DMS 273 (cell line): ENCODE results near the gene ARL5C.

Experiments used
- DNase-seq: peaks from one replicate; lab custom pipeline; 2025; ENCODE audit not compliant: unreplicated experiment; lab: John Stamatoyannopoulos, UW

Gene ARL5C

GRCh38 chr17:39194089-39194984, 28.4 kb upstream of the ARL5C start:
- DNase-seq = peak; percentile 73

GRCh38 chr17:39193346-39193745, 27.4 kb upstream of the ARL5C start:
- DNase-seq = no peak

- no peak for DNase-seq
Observed at GRCh38 chr17:39192901-39193300, 26.9 kb upstream of the ARL5C start.

GRCh38 chr17:39191750-39192510, 26.0 kb upstream of the ARL5C start:
- no peak for DNase-seq

- DNase-seq = no peak
Observed at GRCh38 chr17:39187152-39187830, 21.3 kb upstream of the ARL5C start.

GRCh38 chr17:39186481-39187002, 20.6 kb upstream of the ARL5C start:
- DNase-seq = peak; percentile 62

GRCh38 chr17:39183720-39184119, 17.8 kb upstream of the ARL5C start:
- DNase-seq = no peak

GRCh38 chr17:39183045-39183444, 17.1 kb upstream of the ARL5C start:
- DNase-seq = no peak

- DNase-seq = no peak
Observed at GRCh38 chr17:39181303-39181702, 15.3 kb upstream of the ARL5C start.

- no peak for DNase-seq
Observed at GRCh38 chr17:39178536-39178935, 12.6 kb upstream of the ARL5C start.

GRCh38 chr17:39177256-39177655, 11.3 kb upstream of the ARL5C start:
- peak; percentile 49 for DNase-seq

GRCh38 chr17:39175695-39176093, 9.7 kb upstream of the ARL5C start:
- DNase-seq = no peak

- DNase-seq = peak; percentile 92
Observed at GRCh38 chr17:39174920-39175694, 9.1 kb upstream of the ARL5C start.

- DNase-seq = peak; percentile 44
Observed at GRCh38 chr17:39173526-39174274, 7.7 kb upstream of the ARL5C start.

- DNase-seq = no peak
Observed at GRCh38 chr17:39173080-39173479, 7.1 kb upstream of the ARL5C start.

- no peak for DNase-seq
Observed at GRCh38 chr17:39171933-39172332, 6.0 kb upstream of the ARL5C start.

GRCh38 chr17:39170558-39170957, 4.6 kb upstream of the ARL5C start:
- no peak for DNase-seq

GRCh38 chr17:39170109-39170508, 4.1 kb upstream of the ARL5C start:
- DNase-seq = no peak

- DNase-seq = no peak
Observed at GRCh38 chr17:39169518-39169917, 3.6 kb upstream of the ARL5C start.

GRCh38 chr17:39169101-39169500, 3.1 kb upstream of the ARL5C start:
- no peak for DNase-seq
